Left lung (tissue), 10 donors: ENCODE data around the gene RNF44. TPM values are rescaled to one million over a fixed set of nuclear protein-coding genes. Genes with fewer than 3 reads are reported as not detected.

Experiments
- ATAC-seq: fragments of 200-7000 bp; cut with Tn5 transposase; one replicate; pipeline ENCODE4 v1.9.1; 2020; ENCODE audit warnings: moderate library complexity
- DNase-seq, 4 donors: peaks; one replicate each; pipeline ENCODE4 v3.0.0-alpha.2; 2013 to 2020
- H3K27ac ChIP-seq, 2 donors: fragments of 200-600 bp; sonication (generic) in 1 of 2; one replicate each; pipeline versions ENCODE4 v1.5.0 to v1.8.0; 2020 to 2021
- H3K27me3 ChIP-seq, 2 donors: fragments of 200-600 bp; sonication (generic) in 1 of 2; one replicate each; pipeline versions ENCODE4 v1.5.0 to v1.8.0; 2020 to 2021
- H3K36me3 ChIP-seq, 2 donors: fragments of 200-600 bp; sonication (generic) in 1 of 2; one replicate each; pipeline versions ENCODE4 v1.5.0 to v1.8.0; 2020 to 2021
- H3K4me1 ChIP-seq, 2 donors: fragments of 200-600 bp; one replicate each; pipeline ENCODE4 v1.8.0; 2021
- H3K4me3 ChIP-seq, 2 donors: fragments of 200-600 bp; sonication (generic) in 1 of 2; one replicate each; pipeline versions ENCODE4 v1.5.0 to v1.8.0; 2020 to 2021; ENCODE audit warnings: mild to moderate bottlenecking in 1 of 2
- H3K9me3 ChIP-seq, 2 donors: fragments of 200-600 bp; sonication (generic) in 1 of 2; one replicate each; pipeline versions ENCODE4 v1.5.0 to v1.8.0; 2020 to 2021
- intact Hi-C, 2 donors: fragments of 100-400 bp; cut with DNase I; formaldehyde crosslinking; loops; one replicate each; pipeline versions ENCODE4 v1.11.2 to v1.14.2; 2022
- polyA plus RNA-seq, 6 donors: library from polyadenylated mRNA; unstranded; fragments of 120-200 nt; gene quantifications; one replicate each; pipeline ENCODE4 v1.2.1, GENCODE V29; 2013; ENCODE audit not compliant: insufficient read length in 6 of 6
- total RNA-seq, 2 donors: library from RNA; stranded (reverse); fragmentation: NEBNext Ultra II Directional; extraction: Animal tissue kit (Norgen Biotek cat#: 25700); gene quantifications; one replicate each; pipeline ENCODE4 v1.2.1, GENCODE V29; 2021
- TF ChIP-seq, protein P1 (sequence below), 2 donors: fragments of 200-600 bp; sonication (generic) in 1 of 2; IDR thresholded peaks; one replicate each; pipeline versions ENCODE4 v1.5.0 to v1.8.0; 2021; ENCODE audit warnings: antibody characterized with exemption in 2 of 2
- donor health status: DM: no; HTN: yes; CAD: no.
- donor health status: DM: no; HTN: no; CAD: no.

Gene RNF44
- total and polyA plus RNA-seq, 8 donors: 37.6 to 61.7 (median 45.0) TPM

DNA sequence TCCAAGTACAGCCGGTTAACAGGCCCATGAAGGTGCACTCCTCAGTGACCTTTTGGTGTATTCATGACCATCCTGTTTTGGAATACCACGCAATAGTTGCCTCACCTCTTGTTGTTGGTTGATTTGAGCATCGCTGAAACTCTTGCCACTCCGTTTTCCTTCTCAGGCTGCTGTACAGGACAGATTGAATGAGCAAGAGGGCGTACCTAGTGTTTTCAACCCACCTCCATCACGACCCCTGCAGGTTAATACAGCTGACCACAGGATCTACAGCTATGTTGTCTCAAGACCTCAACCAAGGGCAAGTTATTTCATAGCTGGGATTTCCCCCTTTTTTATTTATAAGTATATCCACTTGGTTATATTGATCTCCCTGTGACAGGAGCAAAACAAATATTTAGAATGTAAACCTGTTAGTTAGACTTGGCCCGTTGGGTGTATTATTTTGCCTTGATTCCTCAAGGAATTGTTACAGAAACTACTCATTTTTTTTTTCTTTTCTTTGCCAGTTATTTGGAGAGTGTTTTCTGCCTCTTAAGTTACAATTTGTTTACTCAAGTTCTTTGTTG, 50.9 kb downstream of the RNF44 start:
- ATAC-seq (peak; percentile 42), DNase-seq (no peak)
- intact Hi-C loops: no loop called here
- Histone ChIP-seq H3K36me3 (peaks cover 0 to 57% of the 10 kb centered on the region in 2 donors), H3K4me3 (no peak overlapping the region), H3K27ac (no peak overlapping the region), H3K4me1 (peaks cover 0 to 10% of the 10 kb centered on the region in 2 donors), H3K9me3 (no peaks in the 10 kb centered on the region), H3K27me3 (no peaks in the 10 kb centered on the region)
- TF ChIP-seq, protein P1, sequence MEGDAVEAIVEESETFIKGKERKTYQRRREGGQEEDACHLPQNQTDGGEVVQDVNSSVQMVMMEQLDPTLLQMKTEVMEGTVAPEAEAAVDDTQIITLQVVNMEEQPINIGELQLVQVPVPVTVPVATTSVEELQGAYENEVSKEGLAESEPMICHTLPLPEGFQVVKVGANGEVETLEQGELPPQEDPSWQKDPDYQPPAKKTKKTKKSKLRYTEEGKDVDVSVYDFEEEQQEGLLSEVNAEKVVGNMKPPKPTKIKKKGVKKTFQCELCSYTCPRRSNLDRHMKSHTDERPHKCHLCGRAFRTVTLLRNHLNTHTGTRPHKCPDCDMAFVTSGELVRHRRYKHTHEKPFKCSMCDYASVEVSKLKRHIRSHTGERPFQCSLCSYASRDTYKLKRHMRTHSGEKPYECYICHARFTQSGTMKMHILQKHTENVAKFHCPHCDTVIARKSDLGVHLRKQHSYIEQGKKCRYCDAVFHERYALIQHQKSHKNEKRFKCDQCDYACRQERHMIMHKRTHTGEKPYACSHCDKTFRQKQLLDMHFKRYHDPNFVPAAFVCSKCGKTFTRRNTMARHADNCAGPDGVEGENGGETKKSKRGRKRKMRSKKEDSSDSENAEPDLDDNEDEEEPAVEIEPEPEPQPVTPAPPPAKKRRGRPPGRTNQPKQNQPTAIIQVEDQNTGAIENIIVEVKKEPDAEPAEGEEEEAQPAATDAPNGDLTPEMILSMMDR (IDR thresholded peaks at IDR 0.05): no peak

DNA sequence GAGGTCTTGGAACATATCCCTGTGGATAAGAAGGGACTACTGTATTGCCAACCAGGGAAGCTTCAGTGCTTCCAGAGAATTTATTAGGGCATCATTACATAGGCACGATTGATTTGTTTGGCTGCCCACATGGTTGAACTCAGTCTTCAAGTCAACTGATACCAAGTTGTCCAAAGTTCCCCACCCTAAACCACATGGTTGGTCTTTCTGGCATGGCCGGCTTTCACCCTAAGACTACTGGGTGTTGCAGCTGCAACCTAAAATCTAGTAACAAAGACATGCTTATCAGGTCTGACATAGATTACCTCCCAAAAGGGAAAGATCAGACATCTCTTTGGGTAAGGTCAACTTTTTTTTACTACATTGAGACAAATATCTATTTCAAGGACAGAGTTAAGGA, 52.0 kb downstream of the RNF44 start:
- Histone ChIP-seq H3K36me3 (peaks cover 0 to 62% of the 10 kb centered on the region in 2 donors), H3K27ac (no peak overlapping the region), H3K9me3 (no peaks in the 10 kb centered on the region), H3K4me3 (no peak overlapping the region), H3K4me1 (peaks cover 0 to 10% of the 10 kb centered on the region in 2 donors), H3K27me3 (no peaks in the 10 kb centered on the region)
- DNase-seq (no peak), ATAC-seq (no peak)
- TF ChIP-seq, protein P1 (IDR thresholded peaks at IDR 0.05): no peak
- intact Hi-C loops: no loop called here

DNA sequence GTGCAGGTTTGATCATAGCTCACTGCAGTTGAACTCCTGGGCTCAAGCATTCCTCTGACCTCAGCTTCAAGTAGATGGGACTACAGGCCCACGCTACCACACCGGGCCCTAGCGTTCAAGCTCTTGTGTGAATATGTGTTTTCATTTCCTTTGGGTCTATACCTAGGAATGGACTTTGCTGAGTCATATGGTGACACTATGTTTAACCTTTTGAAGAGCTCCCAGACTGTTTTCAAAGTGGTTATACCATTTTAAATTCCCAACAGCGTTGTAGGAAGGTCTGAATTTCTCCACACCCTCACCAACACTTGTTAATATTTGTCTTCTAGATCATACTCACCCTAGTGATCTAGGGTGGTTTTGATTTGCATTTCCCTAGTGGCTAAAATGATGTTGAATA, 55.5 kb downstream of the RNF44 start:
- TF ChIP-seq, protein P1 (IDR thresholded peaks at IDR 0.05): no peak
- no peak for DNase-seq
- H3K4me1 ChIP-seq: no peaks in the 10 kb centered on the region
- peaks cover 0 to 48% of the 10 kb centered on the region in 2 donors for H3K36me3 ChIP-seq
- no peaks in the 10 kb centered on the region for H3K9me3 ChIP-seq
- intact Hi-C loops: no loop called here
- H3K4me3 ChIP-seq: no peak overlapping the region
- H3K27me3 ChIP-seq: no peaks in the 10 kb centered on the region
- H3K27ac ChIP-seq: no peak overlapping the region
- ATAC-seq: no peak

Other genes starting within 250 kb of the RNF44 start
- gene KIAA1191, start 175.6 kb downstream of the RNF44 start, total RNA-seq: 10 to 100 TPM; 74.5 to 91.7 TPM
- gene KIAA1191, start 175.6 kb downstream of the RNF44 start, polyA plus RNA-seq: 100 to 1,000 TPM; 146 to 165 (median 162) TPM
- gene ARL10, start 171.9 kb downstream of the RNF44 start, total RNA-seq: 1 to 10 TPM; 6.0 to 8.2 TPM
- gene ARL10, start 171.9 kb downstream of the RNF44 start, polyA plus RNA-seq: 10 to 100 TPM; 16.5 to 20.1 (median 18.6) TPM
- 10 to 100 TPM; 14.9 to 24.0 TPM for gene NOP16, start 148.8 kb downstream of the RNF44 start, total RNA-seq
- gene NOP16, start 148.8 kb downstream of the RNF44 start, polyA plus RNA-seq: 10 to 100 TPM; 25.7 to 34.8 (median 31.4) TPM
- 100 to 1,000 TPM in 1 of 2 donors, 10 to 100 TPM in 1; 83.3 to 109 TPM for gene HIGD2A, start 148.7 kb downstream of the RNF44 start, total RNA-seq
- gene HIGD2A, start 148.7 kb downstream of the RNF44 start, polyA plus RNA-seq: 100 to 1,000 TPM in 2 of 6 donors, 10 to 100 TPM in 4; 77.7 to 110 (median 88.8) TPM
- 100 to 1,000 TPM in 1 of 2 donors, 10 to 100 TPM in 1; 92.1 to 128 TPM for gene CLTB, start 120.9 kb downstream of the RNF44 start, total RNA-seq
- gene CLTB, start 120.9 kb downstream of the RNF44 start, polyA plus RNA-seq: 10 to 100 TPM; 41.0 to 58.2 (median 46.6) TPM
- gene FAF2, start 89.0 kb downstream of the RNF44 start, total RNA-seq: 10 to 100 TPM; 33.9 to 39.1 TPM
- 10 to 100 TPM; 49.1 to 54.4 (median 51.9) TPM for gene FAF2, start 89.0 kb downstream of the RNF44 start, polyA plus RNA-seq
- under 1 TPM in 1 of 2 donors, not detected in 1; 0.26 TPM for gene CDHR2, start 11.9 kb upstream of the RNF44 start, total RNA-seq
- gene CDHR2, start 11.9 kb upstream of the RNF44 start, polyA plus RNA-seq: under 1 TPM; 0.18 to 0.92 (median 0.46) TPM
- gene GPRIN1, start 72.8 kb upstream of the RNF44 start, total RNA-seq: 1 to 10 TPM; 2.1 to 2.6 TPM
- gene GPRIN1, start 72.8 kb upstream of the RNF44 start, polyA plus RNA-seq: 1 to 10 TPM in 4 of 6 donors, under 1 TPM in 2; 0.70 to 1.4 (median 1.1) TPM
- gene SNCB, start 93.1 kb upstream of the RNF44 start, total RNA-seq: not detected
- gene SNCB, start 93.1 kb upstream of the RNF44 start, polyA plus RNA-seq: under 1 TPM; 0.21 to 0.68 (median 0.42) TPM
- not detected for gene EIF4E1B, start 93.3 kb upstream of the RNF44 start, total RNA-seq
- under 1 TPM in 3 of 6 donors, not detected in 3; 0.07 to 0.10 (median 0.08) TPM for gene EIF4E1B, start 93.3 kb upstream of the RNF44 start, polyA plus RNA-seq
- gene TSPAN17, start 110.1 kb upstream of the RNF44 start, total RNA-seq: 10 to 100 TPM; 38.7 to 48.3 TPM
- 10 to 100 TPM; 26.0 to 36.3 (median 33.6) TPM for gene TSPAN17, start 110.1 kb upstream of the RNF44 start, polyA plus RNA-seq